PC-3 (cell line): ENCODE measurements around the gene ZSWIM1. TPM values are rescaled to one million over a fixed set of nuclear protein-coding genes. Genes with fewer than 3 reads are reported as not detected.
A peak's percentile ranks its signal among the peaks of the same experiment; 100 is the strongest.

ENCODE experiments used
- ATAC-seq: fragments of 200-7000 bp; cut with Tn5 transposase; 2 replicates; pipeline ENCODE4 v1.9.1; 2020; ENCODE audit warnings: mild to moderate bottlenecking, moderate library complexity
- BruUV-seq: library from RNA; stranded (reverse); fragments of 400-500 nt; replicated peaks from 2 replicates; lab custom pipeline; 2021; lab: Mats Ljungman, UMichigan
- CTCF ChIA-PET: fragments of 300-600 bp; sonication (Branson Sonifier 250); formaldehyde crosslinking; loops from one replicate; lab custom pipeline; 2022; ENCODE audit warnings: antibody characterized with exemption; lab: Charles Lee
- POLR2A ChIA-PET: fragments of 300-600 bp; sonication (Branson Sonifier 250); formaldehyde crosslinking; loops from one replicate; lab custom pipeline; 2022; ENCODE audit warnings: antibody characterized with exemption; ENCODE audit not compliant: unreplicated experiment; lab: Charles Lee
- DNase-seq: peaks from one replicate; pipeline ENCODE4 v3.0.0-alpha.2; 2015
- H2AFZ ChIP-seq: fragments of 300-600 bp; sonication (generic); 2 replicates; pipeline ENCODE4 v1.6.0; 2016; ENCODE audit warnings: antibody characterized with exemption, low read length
- H3F3A ChIP-seq: fragments of 300-600 bp; sonication (generic); one replicate; pipeline ENCODE4 v1.6.0; 2017; ENCODE audit warnings: antibody characterized with exemption, low read length, control low read depth, mild to moderate bottlenecking; ENCODE audit not compliant: unreplicated experiment
- H3K27ac ChIP-seq: fragments of 300-600 bp; sonication (generic); 2 replicates; pipeline ENCODE4 v1.5.1; 2016; ENCODE audit warnings: mild to moderate bottlenecking, low read length
- H3K27me3 ChIP-seq: fragments of 300-600 bp; sonication (generic); 2 replicates; pipeline ENCODE4 v1.6.1; 2016; ENCODE audit warnings: low read length, mixed read lengths
- H3K36me3 ChIP-seq: fragments of 300-600 bp; sonication (generic); 2 replicates; pipeline ENCODE4 v1.6.1; 2016; ENCODE audit warnings: low read depth, mixed run types, low read length, mixed read lengths
- H3K4me1 ChIP-seq: fragments of 300-600 bp; sonication (generic); 2 replicates; pipeline ENCODE4 v1.5.1; 2016; ENCODE audit warnings: low read length; ENCODE audit not compliant: insufficient read depth
- H3K4me2 ChIP-seq: fragments of 300-600 bp; sonication (generic); 2 replicates; pipeline ENCODE4 v1.6.0; 2016; ENCODE audit warnings: low read length
- H3K4me3 ChIP-seq: fragments of 300-600 bp; sonication (generic); 2 replicates; pipeline ENCODE4 v1.5.1; 2016; ENCODE audit warnings: mild to moderate bottlenecking, low read length, mixed read lengths
- H3K79me2 ChIP-seq: fragments of 300-600 bp; sonication (generic); 2 replicates; pipeline ENCODE4 v1.6.1; 2017; ENCODE audit warnings: low read length, mixed read lengths
- H3K9ac ChIP-seq: fragments of 300-600 bp; sonication (generic); 2 replicates; pipeline ENCODE4 v1.6.0; 2016; ENCODE audit warnings: mild to moderate bottlenecking, low read length
- H3K9me2 ChIP-seq: fragments of 300-600 bp; sonication (generic); replicated peaks from 2 replicates; pipeline ENCODE4 v1.6.1; 2016; ENCODE audit warnings: mixed run types, low read length, mixed read lengths
- H3K9me3 ChIP-seq: fragments of 300-600 bp; sonication (generic); 2 replicates; pipeline ENCODE4 v1.6.1; 2016; ENCODE audit warnings: low read length, mixed read lengths
- H4K20me1 ChIP-seq: fragments of 300-600 bp; sonication (generic); 2 replicates; pipeline ENCODE4 v1.6.1; 2016; ENCODE audit warnings: low read length, mixed read lengths
- CTCF ChIP-seq: fragments of 300-600 bp; sonication (generic); conservative IDR thresholded peaks from 2 replicates; pipeline ENCODE4 v1.5.1; 2017; ENCODE audit warnings: antibody characterized with exemption, low read depth, mild to moderate bottlenecking, low read length
- EZH2 ChIP-seq: fragments of 300-600 bp; sonication (generic); IDR thresholded peaks from one replicate; pipeline ENCODE4 v1.6.1; 2017; ENCODE audit warnings: antibody characterized with exemption, mild to moderate bottlenecking, low read length; ENCODE audit not compliant: unreplicated experiment
- EZH2phosphoT487 ChIP-seq: fragments of 300-600 bp; sonication (generic); IDR thresholded peaks from 2 replicates; pipeline ENCODE4 v1.6.1; 2018; ENCODE audit warnings: mild to moderate bottlenecking, antibody characterized with exemption, low read length, borderline replicate concordance
- intact Hi-C: fragments of 100-400 bp; cut with micrococcal nuclease; formaldehyde crosslinking; loops from 2 replicates; pipeline ENCODE4 v1.9.0; 2023
- total RNA-seq: library from RNA; depleted of rRNA; stranded (reverse); fragments of >200 nt; gene quantifications from 2 replicates; pipeline ENCODE4 v1.2.3, GENCODE V29; 2014

Gene ZSWIM1
- total RNA-seq, 1 experiment from 2014 or later = 16.3 TPM

- DNase-seq (no peak), ATAC-seq (no peak)
- Histone ChIP-seq H3K27me3 (no peaks in the 10 kb centered on the region), H3K36me3 (peaks cover 16% of the 10 kb centered on the region; the same call in 1 of the 2 replicates), H3K4me1 (peaks cover 23% of the 10 kb centered on the region), H3K9me3 (no peaks in the 10 kb centered on the region), H4K20me1 (no peaks in the 10 kb centered on the region), H3K4me2 (0 out of 2 replicates have a peak overlapping the region, but pooled peaks have one; percentile 96), H3K27ac (no peak overlapping the region), H3K4me3 (no peak overlapping the region), H3K9me2 (no peaks in the 10 kb centered on the region), H3F3A (no peaks in the 10 kb centered on the region), H2AFZ (no peak overlapping the region), H3K79me2 (0 out of 2 replicates have a peak, but pooled peaks cover 10% of the 10 kb centered on the region), H3K9ac (no peak overlapping the region)
- no TSS peak for BruUV-seq
- no peak for TF ChIP-seq CTCF
- no peak for TF ChIP-seq EZH2phosphoT487
- TF ChIP-seq EZH2 = no peak
- intact Hi-C loops = loop anchor here (5.0 kb wide), 1 partner anchor 81 kb away; the partner anchor contains the start of gene UBE2C
- ChIA-PET POLR2A (interaction anchor here (0.6 kb wide), 1 partner anchor 27 kb away, joined by 4 read pairs; no protein-coding TSS in a partner anchor), CTCF (interaction anchor here (0.6 to 1.0 kb wide), 3 partner anchors 67 to 80 kb away, joined by 3 read pairs; no protein-coding TSS in a partner anchor)
Observed at GRCh38 chr20:45892828-45893500, 11.9 kb downstream of the ZSWIM1 start.

GRCh38 chr20:45893831-45894230, 12.8 kb downstream of the ZSWIM1 start:
- intact Hi-C loops = loop anchor here (5.0 kb wide), 1 partner anchor 82 kb away; the partner anchor contains the start of gene UBE2C
- Histone ChIP-seq H3K27me3 (no peaks in the 10 kb centered on the region), H3K36me3 (peaks cover 16% of the 10 kb centered on the region; the same call in 1 of the 2 replicates), H3K79me2 (0 out of 2 replicates have a peak, but pooled peaks cover 10% of the 10 kb centered on the region), H3K4me2 (no peak overlapping the region), H3K4me1 (peaks cover 23% of the 10 kb centered on the region), H3K9me3 (no peaks in the 10 kb centered on the region), H3K9me2 (no peaks in the 10 kb centered on the region), H2AFZ (no peak overlapping the region), H4K20me1 (no peaks in the 10 kb centered on the region), H3K4me3 (no peak overlapping the region), H3K9ac (no peak overlapping the region), H3K27ac (no peak overlapping the region), H3F3A (no peaks in the 10 kb centered on the region)
- TF ChIP-seq EZH2phosphoT487 = no peak
- TF ChIP-seq EZH2 = no peak
- TF ChIP-seq CTCF = no peak
- ATAC-seq (no peak), DNase-seq (no peak)
- ChIA-PET CTCF (no interaction called here), POLR2A (no interaction called here)
- BruUV-seq = no TSS peak

GRCh38 chr20:45894797-45895196, 13.8 kb downstream of the ZSWIM1 start:
- no peak overlapping the region for H3K9ac ChIP-seq
- BruUV-seq = no TSS peak

More at GRCh38 chr20:45894797-45895196, 13.8 kb downstream of the ZSWIM1 start:
- H2AFZ ChIP-seq = no peak overlapping the region
- no peaks in the 10 kb centered on the region for H3K9me3 ChIP-seq
- intact Hi-C loops = loop anchor here (5.0 kb wide), 1 partner anchor 82 kb away; the partner anchor contains the start of gene UBE2C
- no peaks in the 10 kb centered on the region for H3K27me3 ChIP-seq
- no peak overlapping the region for H3K27ac ChIP-seq
- peaks cover 23% of the 10 kb centered on the region for H3K4me1 ChIP-seq
- H3K36me3 ChIP-seq = peaks cover 16% of the 10 kb centered on the region; the same call in 1 of the 2 replicates
- no peaks in the 10 kb centered on the region for H3K9me2 ChIP-seq
- ATAC-seq (no peak), DNase-seq (no peak)
- TF ChIP-seq EZH2phosphoT487 = no peak
- no peak for TF ChIP-seq CTCF
- TF ChIP-seq EZH2 = no peak
- no peaks in the 10 kb centered on the region for H3F3A ChIP-seq
- H3K4me3 ChIP-seq = no peak overlapping the region
- no peaks in the 10 kb centered on the region for H4K20me1 ChIP-seq
- 0 out of 2 replicates have a peak, but pooled peaks cover 10% of the 10 kb centered on the region for H3K79me2 ChIP-seq
- H3K4me2 ChIP-seq = no peak overlapping the region
- POLR2A ChIA-PET = no interaction called here
- CTCF ChIA-PET = no interaction called here
